Skin epidermis (tissue), 12 donors: ENCODE measurements around the gene C1QC.

Source experiments
- H3K27ac ChIP-seq, 21 experiments: fragments of 200-600 bp; sonication (generic) in 11 of 21; one replicate each; pipeline ENCODE4 v1.5.0; 2020; ENCODE audit warnings: mild to moderate bottlenecking in 3 of 21, inconsistent platforms in 2 of 21, moderate library complexity in 2 of 21
- H3K4me3 ChIP-seq, 7 experiments: fragments of 200-600 bp; sonication (generic) in 2 of 7; one replicate each; pipeline ENCODE4 v1.5.0; 2020; ENCODE audit warnings: inconsistent platforms in 2 of 7, mild to moderate bottlenecking in 2 of 7, moderate library complexity in 1 of 7

Gene C1QC

DNA sequence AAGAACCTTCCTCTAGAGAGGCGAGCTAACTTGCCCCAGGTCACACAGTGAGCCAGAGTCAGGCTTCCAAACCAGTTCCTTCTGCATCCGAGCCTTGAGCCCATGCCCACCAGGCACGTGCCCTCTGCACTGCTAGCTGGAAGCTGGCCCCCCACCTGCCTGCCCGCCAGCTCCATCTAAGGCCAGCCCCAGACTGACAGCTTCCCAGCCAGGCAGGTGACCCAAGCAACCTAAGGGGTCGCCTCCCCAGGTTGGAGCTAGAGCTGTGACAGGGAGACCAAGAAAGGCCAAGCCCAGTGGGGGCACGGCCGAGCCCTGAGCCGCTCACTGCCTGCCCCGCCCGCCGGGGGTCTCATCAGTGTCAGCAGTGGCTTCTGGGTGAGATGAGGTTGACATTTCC, 26.9 kb upstream of the C1QC start:
- Histone ChIP-seq H3K27ac (no peak overlapping the region), H3K4me3 (no peak overlapping the region)

DNA sequence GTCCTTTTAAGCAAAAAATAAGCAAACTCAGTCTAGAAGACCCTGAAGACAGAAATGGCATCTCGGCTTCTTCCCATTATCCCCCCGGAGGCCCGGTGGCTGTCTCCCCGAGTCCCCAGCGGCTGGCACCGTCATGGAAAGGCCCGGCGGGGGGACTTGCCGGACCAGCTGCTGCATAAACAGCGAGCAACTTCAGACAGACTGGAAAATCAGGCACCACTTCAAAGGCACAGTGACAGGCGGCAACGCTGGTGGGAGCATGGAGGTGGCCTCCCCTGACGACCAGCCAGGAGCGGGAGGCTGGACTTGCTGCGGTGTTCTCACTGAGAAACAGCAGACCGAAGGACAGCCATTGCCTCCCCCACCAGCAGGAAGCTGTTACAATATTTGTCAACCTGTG, 25.4 kb upstream of the C1QC start:
- no peak overlapping the region for H3K27ac ChIP-seq
- H3K4me3 ChIP-seq: no peak overlapping the region

DNA sequence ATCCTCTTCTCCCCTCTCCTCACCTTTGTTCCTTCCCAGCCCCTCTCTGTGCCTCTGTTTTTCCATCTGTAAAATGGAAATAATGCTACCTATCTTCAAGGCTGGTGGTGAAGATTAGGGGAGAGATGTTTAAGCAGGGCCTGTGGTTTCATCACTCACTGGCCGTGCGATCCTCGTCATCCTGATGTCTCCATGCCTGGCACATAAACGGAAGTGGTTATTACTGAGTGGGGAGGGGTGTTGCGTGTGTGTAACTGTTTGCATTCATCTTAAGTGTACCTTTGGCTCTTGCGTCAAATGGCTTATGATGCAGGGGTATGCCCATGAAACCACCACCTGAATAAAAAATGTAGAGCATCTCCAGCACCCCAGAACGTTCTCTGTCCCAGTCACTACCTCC, 24.2 kb upstream of the C1QC start:
- Histone ChIP-seq H3K27ac (no peak overlapping the region), H3K4me3 (no peak overlapping the region)

DNA sequence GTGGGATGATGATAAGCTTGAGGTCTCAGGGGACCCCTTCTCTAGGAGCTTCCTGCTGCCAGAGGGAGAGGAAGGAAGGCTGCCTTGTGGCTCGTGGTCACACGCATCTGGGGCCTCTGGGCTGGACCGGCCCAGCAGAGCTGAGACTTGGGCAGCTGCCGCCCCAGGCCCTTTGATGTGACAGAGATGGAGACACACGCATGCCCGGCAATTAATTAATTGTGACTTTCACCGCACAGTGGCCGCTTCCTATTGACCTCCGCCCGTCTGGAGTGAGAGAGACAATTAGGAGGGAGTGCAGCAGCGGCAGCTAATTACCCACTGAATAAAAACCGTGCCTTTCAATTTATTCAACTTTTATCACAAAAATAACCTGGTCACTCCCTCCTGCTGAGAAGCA, 23.6 kb upstream of the C1QC start:
- Histone ChIP-seq H3K4me3 (no peak overlapping the region), H3K27ac (no peak overlapping the region)

DNA sequence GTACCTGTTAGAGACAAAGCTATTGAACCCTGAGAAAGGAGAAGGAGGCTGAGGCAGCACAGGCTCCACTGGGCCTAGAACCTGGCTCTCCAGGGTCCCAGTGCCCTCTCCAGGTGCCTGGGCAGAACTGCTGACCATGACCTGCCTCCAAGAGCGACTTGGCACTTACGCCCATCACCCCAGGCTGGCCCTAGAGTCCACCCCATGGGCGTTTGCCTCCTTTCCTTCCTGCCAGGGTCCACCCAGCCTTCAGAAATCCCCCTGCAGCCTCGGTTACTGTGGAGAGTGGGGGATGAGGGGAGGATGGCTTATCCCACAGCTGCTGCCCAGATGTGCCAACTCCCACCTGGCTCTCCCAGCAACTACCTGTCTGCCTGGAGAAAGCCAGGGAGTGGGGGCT, 21.7 kb upstream of the C1QC start:
- Histone ChIP-seq H3K27ac (no peak overlapping the region), H3K4me3 (no peak overlapping the region)

DNA sequence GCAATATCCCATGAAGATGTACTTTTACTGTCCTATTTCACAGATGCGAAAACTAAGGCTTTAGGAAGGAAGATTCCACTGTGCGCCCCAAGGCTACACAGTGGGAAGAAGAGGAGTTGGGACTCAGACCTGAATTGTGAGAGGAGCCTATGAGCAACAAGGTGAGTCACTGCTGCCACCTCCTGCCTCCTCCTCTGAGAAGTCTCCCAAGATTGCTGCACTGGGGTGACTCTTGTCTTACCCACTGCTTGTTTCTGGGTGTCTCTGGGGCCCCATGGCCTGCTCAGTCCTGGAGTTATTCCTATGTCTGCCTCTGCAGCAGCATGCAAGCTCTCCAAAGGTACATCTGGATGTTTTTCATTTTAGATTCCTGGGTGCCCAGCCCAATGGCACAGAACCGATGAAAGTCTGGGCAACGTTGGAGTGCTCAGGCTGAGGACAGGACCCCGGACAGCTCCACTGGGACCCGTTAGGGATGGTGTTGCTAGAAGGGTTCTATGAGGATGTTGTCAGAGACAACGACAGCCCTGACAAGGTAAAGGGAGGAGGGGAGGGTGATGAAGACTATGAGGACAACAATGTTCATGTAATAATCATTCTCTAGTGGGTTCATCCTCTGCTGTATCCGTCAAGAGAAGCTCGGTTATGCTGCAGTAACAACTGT, 18.0 kb upstream of the C1QC start:
- no peak overlapping the region for H3K4me3 ChIP-seq

DNA sequence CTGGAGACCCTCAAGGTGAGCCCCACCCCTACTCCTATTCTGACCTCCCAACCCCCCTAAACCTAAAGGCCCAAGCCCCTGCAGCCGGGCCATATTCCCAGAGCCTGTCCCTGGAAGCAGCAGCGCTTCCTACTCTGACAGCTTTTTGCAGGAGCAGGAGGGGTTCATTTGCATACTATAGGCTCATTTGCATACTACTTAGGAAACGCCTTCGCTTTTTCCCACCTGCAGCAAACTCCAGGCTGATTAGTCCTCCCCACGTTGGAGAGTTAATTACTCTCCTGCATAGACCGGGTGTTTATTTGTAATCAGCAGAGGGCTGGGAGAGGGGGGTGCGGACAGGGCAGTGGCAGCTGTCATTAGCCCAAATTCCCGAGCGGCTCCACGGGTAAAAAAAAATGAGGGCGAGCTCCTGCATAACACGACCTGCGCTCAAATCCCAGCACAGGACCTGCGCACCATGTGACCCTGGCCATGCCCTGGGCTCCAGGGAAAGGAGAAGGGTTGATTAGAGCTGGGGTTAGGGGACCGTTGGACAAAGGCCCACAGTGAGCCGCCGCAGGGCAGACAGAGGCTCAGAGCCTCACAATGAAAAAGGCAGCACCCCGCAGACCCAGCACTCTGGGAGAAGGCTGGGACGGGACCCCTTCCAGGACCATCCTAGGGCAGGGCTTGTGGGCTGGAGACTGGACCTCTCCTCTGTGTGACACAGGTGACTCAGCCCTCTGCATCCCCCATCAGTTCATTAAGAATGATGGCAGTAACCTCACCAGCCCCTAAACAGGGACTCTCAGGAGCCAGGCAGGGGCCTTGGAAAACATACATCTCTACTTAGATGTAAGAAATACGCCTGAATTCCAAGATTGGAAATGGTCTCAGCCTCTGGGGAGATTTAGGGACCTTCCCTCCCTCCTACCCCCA, 16.9 kb upstream of the C1QC start:
- Histone ChIP-seq H3K27ac (no peak overlapping the region), H3K4me3 (no peak overlapping the region)

More for the DNA sequence above, 18.0 kb upstream of the C1QC start:
- no peak overlapping the region for H3K27ac ChIP-seq

DNA sequence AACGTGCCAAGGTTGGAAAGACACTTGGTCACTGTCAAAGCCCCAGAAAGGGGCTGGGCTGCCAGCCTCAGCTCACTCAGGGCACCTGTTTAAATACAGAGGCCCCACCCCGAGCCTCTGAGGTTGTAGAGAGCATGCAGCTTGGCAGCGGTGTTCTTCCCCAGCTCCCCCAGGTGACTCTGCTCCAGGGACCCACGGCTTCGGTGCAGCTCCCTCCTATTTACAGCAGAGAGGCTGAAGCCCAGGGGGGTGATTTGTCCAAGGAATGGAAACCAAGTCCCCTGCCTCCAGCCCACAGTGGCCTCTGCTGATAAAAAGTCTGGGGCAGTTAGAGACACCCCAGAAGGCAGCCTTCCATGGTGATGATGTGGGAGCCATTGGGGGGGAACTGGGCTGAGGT, 16.1 kb upstream of the C1QC start:
- H3K27ac ChIP-seq: no peak overlapping the region

DNA sequence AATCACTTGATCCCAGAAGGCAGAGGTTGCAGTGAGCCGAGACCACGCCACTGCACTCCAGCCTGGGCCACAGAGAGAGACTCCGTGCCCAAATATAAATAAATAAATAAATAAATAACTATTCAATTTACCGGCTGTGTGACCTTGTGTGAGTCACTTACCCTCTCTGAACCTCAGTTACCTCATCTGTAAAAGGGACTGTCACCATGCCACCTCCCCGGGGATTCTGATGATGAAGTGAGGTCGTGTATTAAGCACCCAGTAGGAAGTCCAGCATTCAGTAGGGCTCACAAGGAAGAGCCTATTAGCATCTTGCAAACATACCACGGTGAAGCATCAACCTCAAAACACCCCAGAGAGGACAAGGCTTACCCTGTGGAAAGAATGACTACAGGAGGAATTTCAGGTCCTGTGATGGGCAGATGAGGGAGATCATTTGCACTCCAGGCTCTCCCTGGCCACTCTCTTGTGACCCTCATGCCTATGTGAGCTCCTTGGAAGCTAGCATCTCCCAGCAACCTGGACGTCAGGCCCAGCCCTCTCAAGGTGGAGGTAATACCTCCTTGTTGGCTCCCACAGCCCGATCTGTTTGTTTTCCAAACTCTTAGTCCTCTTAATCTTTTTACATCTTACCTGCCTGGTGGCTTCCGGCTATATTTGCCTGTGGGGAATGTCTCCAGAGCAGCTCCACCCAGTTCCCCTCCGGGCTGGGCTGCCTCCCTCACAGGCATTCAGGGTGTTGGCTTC, 14.6 kb upstream of the C1QC start:
- Histone ChIP-seq H3K27ac (no peak overlapping the region), H3K4me3 (no peak overlapping the region)

More for the DNA sequence above, 16.1 kb upstream of the C1QC start:
- H3K4me3 ChIP-seq: no peak overlapping the region

DNA sequence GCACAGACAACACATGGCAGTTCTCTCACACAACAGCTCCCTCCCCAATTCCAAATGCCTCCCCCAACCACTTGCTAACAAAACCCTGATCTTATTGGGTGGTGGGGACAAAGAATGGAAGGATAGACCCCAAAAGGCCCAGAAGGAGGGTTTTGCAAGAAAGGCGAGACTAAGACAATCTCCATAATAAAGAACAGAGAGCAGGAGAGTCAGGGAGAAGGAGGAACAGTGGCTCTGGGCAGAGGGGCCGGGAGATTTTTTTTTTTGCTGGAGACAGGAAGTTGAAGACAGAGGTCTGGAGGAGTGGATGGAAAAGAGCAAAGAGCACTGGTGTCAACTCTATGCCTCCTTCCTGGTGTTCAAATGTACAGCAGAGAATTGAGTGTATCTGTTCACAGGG, 13.5 kb upstream of the C1QC start:
- Histone ChIP-seq H3K4me3 (no peak overlapping the region), H3K27ac (no peak overlapping the region)

DNA sequence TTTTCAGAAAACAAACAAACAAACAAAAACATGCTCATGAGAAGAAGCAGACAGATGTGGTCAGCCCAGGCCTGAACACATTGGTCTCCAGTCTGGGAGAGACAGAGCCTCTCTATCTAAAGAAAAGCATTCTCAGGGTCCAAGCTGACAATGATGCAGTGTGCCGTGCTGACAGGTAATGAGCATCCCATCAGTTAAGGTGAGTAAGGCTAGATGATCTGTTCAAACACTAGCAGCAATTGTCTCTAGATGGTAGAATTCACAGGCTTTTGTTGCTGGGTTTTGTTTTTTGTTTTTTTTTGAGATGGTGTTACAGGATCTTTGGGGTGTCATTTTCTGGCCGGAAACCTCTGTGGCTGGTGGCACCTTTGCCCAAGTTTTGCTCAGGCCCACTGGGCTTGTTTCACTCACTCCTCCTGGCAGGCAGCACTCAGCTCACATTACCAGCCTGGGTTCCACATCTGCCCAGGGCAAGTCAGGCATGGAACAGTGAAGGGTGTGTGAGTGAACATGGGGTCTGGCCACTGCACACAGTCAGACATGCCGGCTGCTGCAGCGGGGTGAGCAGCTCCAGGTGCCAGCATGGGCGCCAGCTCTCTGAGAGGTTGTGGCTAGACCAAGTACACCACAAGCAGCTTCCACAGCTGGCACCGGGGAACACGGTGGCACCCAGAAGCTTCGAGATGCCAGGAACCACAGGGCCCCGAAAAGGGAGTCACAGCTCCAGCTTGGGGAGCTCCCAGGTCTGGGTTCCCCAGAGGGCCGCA, 9.6 kb upstream of the C1QC start:
- no peak overlapping the region for H3K27ac ChIP-seq
- no peak overlapping the region for H3K4me3 ChIP-seq

DNA sequence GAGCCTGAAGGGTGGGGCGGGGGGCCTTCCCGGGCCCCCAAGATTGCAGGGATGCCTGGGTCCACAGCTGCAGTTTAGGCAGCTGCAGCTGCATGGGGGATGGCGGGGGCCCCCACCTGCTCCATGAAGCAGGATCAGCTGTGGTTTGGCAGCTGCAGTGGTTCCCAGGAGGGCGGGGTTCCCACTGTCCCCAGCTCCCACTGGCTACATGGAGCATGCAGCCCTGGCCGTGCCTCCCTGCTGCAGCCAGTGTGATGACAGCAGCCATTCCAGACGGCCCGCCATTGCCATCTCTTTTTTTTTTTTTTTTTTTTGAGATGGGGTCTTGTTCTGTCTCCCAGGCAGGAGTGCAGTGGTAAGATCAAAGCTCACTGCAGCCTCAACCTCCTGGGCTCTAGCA, 8.0 kb upstream of the C1QC start:
- Histone ChIP-seq H3K27ac (no peak overlapping the region), H3K4me3 (no peak overlapping the region)

DNA sequence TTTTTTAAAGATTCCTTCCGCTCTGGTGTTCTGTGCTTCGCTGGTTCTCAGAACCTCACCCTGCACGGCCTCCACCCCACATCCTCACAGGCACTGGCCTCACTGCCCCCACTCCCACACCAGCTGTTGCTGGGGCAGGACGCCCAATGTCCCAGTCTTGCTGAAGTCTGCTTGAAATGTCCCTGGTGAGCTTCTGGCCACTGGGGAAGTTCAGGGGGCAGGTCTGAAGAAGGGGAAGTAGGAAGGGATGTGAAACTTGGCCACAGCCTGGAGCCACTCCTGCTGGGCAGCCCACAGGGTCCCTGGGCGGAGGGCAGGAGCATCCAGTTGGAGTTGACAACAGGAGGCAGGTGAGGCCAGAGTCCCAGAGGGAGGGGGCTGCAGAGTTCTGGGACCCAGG, 7.1 kb upstream of the C1QC start, which contains the start of gene C1QA:
Gene C1QA, plus strand, starts transcription at position 276 of the 400 bp plus-strand sequence. CDS start 989 bp downstream, outside the sequence.
- H3K27ac ChIP-seq: peak within 1 kb of the TSS in 6 of 21 experiments; percentile 21 to 74 (median 58)
- H3K4me3 ChIP-seq: peak within 1 kb of the TSS in 3 of 7 experiments; percentile 8 to 21 (median 19)

DNA sequence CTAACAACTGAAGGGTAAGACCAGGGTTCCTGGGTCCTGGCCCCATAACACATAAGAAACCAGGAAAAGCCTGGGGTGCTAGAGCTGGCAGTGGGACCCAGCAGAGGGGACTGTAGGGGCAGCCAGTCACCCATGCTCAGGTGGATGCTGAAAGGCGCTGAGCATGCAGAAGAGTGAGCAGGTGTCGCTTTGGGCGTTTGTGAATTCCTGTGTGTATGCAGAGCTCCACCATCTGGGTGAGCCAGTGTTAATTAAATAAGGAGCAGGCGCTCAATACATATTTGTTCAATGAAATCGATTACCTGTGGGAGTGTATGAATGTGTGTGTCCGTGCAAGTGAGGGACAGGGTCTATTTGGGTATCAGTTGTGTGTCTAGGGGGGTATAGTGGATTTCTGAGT, 6.5 kb upstream of the C1QC start:
- H3K4me3 ChIP-seq: peak overlapping the region in 3 of 7 experiments; percentile 8 to 21 (median 19)
- peak overlapping the region in 5 of 21 experiments; percentile 41 to 74 (median 62) for H3K27ac ChIP-seq

DNA sequence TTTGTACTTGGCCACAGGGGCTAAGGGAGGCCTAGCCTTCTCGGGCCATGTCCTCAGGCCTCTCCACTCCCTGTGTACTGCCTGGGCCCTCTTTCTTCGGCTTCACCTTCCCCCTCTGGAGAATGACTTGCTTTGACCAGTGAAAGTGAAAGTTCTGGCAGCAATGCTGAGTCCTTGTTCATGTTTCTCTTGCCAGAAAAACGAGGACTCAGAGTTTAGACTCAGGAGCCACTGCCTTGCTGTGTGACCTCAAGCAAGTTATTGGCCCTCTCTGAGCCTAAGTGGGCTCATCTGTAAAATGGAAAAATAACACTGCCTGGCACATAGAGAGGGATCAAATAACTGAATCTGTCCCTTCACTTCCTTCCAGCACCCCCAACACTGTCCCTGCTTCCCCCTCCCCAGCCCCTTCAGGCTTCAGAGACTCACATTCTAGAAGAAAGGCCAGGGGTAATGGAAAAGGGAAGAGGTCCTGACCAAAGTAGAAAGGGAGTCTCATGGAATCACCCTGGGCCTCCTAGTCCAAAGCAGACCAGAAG, 5.5 kb upstream of the C1QC start:
- Histone ChIP-seq H3K27ac (peak overlapping the region in 3 of 21 experiments; percentile 55 to 74 (median 70)), H3K4me3 (peak overlapping the region in 2 of 7 experiments; percentile 1 to 19)

DNA sequence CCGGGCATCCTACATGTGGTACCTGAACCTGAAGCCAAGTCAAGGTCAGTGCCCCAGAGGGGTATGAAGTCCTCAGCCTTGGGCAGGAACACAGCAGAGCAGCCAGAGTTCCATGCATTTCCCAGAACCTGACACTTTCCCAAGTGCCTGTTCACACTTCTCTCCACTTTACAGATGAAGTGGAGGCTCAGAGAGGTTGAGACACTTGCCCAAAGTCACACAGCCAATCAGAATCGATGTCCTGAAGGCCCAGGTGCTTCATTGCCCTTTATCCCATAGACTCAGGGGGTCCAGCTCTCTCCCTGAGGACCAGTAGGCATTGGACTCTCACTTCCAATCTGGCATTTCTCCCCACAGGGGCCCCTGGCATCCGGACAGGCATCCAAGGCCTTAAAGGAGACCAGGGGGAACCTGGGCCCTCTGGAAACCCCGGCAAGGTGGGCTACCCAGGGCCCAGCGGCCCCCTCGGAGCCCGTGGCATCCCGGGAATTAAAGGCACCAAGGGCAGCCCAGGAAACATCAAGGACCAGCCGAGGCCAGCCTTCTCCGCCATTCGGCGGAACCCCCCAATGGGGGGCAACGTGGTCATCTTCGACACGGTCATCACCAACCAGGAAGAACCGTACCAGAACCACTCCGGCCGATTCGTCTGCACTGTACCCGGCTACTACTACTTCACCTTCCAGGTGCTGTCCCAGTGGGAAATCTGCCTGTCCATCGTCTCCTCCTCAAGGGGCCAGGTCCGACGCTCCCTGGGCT, 4.8 kb upstream of the C1QC start:
- H3K27ac ChIP-seq: no peak overlapping the region
- H3K4me3 ChIP-seq: peak overlapping the region in 1 of 7 experiments; percentile 1

DNA sequence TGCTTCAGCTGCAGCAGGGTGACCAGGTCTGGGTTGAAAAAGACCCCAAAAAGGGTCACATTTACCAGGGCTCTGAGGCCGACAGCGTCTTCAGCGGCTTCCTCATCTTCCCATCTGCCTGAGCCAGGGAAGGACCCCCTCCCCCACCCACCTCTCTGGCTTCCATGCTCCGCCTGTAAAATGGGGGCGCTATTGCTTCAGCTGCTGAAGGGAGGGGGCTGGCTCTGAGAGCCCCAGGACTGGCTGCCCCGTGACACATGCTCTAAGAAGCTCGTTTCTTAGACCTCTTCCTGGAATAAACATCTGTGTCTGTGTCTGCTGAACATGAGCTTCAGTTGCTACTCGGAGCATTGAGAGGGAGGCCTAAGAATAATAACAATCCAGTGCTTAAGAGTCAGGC, 4.1 kb upstream of the C1QC start:
- H3K27ac ChIP-seq: no peak overlapping the region
- H3K4me3 ChIP-seq: no peak overlapping the region

DNA sequence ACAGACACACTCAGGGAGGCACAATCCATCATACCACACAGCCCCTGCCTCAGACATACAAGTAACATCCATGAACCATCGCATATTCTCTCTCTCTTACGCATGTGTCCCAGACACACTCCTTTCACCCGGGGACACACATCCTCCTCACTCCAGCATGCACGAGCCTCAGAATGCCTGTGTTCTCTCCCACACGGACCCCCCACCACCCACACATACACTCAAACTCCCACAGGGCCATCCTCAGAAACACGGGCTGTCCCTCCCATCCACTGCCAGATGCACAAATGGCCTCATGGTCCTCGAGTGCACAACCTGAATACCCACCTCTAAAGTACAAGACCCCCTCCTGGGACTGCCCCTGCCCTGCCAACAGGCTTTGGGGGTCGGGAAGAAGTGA, 2.2 kb upstream of the C1QC start:
- H3K27ac ChIP-seq: no peak overlapping the region
- H3K4me3 ChIP-seq: no peak overlapping the region
